Measurements from ENCODE around the gene PDK2. TPM values are rescaled to one million over a fixed set of nuclear protein-coding genes. Genes with fewer than 3 reads are reported as not detected.

Gene PDK2
- total and polyA plus RNA-seq, 9 of the 15 experiments (the other 6 are each of a cell fraction or from before 2014, with no cell fraction given) = 0.03 to 2.5 (median 1.4) TPM

DNA sequence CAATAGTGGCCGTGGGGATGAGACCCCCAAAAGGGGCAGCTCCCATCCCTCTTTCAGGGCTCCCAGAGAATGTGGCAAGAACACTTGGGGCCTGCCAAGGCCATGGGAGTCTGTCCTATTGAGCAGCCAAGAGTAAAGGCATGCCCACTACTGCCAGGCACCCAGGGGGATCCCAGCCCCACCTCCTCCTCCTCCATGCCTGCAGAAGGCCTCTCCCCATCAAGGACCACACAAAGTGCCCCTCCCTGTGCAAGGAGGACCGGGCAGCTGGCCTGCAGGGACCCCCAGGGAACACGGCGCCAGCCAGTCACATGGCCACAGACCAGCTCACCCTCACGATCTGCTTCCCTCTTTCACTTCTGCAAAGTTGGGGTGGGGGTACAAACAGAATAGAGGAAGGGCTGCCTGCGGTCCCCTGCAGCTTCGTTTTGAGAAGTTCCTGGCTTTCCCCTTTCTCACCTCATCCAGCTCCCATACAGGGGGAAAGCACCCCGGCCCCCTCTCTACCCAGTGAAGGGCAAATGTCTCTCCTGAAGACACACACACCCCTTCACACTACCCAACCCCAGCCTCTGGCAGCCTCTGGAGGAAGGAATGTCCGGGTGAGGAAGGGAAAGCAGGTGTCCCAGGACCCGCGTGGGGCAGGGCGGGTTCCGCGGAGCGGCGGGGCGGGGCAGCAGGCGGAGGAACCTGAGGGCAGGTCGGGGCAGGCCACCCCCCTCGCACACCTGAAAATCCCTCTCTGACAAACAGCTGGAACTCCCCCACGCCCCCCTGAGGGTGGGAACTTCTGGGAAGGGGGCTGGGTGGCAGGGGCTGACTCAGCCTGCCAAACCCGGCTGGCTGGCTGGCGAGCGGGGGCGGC, 53.3 kb downstream of the PDK2 start (continued):
- TF ChIP-seq, protein P1, sequence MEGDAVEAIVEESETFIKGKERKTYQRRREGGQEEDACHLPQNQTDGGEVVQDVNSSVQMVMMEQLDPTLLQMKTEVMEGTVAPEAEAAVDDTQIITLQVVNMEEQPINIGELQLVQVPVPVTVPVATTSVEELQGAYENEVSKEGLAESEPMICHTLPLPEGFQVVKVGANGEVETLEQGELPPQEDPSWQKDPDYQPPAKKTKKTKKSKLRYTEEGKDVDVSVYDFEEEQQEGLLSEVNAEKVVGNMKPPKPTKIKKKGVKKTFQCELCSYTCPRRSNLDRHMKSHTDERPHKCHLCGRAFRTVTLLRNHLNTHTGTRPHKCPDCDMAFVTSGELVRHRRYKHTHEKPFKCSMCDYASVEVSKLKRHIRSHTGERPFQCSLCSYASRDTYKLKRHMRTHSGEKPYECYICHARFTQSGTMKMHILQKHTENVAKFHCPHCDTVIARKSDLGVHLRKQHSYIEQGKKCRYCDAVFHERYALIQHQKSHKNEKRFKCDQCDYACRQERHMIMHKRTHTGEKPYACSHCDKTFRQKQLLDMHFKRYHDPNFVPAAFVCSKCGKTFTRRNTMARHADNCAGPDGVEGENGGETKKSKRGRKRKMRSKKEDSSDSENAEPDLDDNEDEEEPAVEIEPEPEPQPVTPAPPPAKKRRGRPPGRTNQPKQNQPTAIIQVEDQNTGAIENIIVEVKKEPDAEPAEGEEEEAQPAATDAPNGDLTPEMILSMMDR (IDR thresholded peaks at IDR 0.05 in 2 of 3, conservative IDR thresholded peaks at IDR 0.05 in 1 of 3; ENCODE audit: insufficient read depth in 2 of 3, low read depth in 1 of 3, low read length in 3 of 3) = no peak
- TF ChIP-seq ZNF77 (CRISPR knock-in tag; IDR thresholded peaks at IDR 0.05) (no peak), HLTF (IDR thresholded peaks at IDR 0.05) (no peak), ZNF165 (CRISPR knock-in tag; IDR thresholded peaks at IDR 0.05; ENCODE audit: borderline replicate concordance) (no peak), ZBTB7A (IDR thresholded peaks at IDR 0.05; ENCODE audit: borderline replicate concordance, control insufficient read depth, low read depth, low read length) (no peak), NFE2L1 (tag; IDR thresholded peaks at IDR 0.05; ENCODE audit: borderline replicate concordance, low read depth) (no peak), KAT2B (IDR thresholded peaks at IDR 0.05; ENCODE audit: low read depth, low read length) (no peak), ZNF384 (IDR thresholded peaks at IDR 0.05; ENCODE audit: low read depth, low read length) (no peak), HMGN3 (IDR thresholded peaks at IDR 0.05; ENCODE audit: borderline replicate concordance, extremely low read depth, insufficient read length, low read depth, low read length) (no peak), FOSL1 (tag; conservative IDR thresholded peaks at IDR 0.05) (no peak), POLR2AphosphoS2 (IDR thresholded peaks at IDR 0.05; ENCODE audit: low read length) (no peak), NELFE (IDR thresholded peaks at IDR 0.05; ENCODE audit: insufficient read depth, insufficient read length) (no peak), ZNF431 (CRISPR knock-in tag; IDR thresholded peaks at IDR 0.05) (no peak)
- TF ChIP-seq, protein P2, sequence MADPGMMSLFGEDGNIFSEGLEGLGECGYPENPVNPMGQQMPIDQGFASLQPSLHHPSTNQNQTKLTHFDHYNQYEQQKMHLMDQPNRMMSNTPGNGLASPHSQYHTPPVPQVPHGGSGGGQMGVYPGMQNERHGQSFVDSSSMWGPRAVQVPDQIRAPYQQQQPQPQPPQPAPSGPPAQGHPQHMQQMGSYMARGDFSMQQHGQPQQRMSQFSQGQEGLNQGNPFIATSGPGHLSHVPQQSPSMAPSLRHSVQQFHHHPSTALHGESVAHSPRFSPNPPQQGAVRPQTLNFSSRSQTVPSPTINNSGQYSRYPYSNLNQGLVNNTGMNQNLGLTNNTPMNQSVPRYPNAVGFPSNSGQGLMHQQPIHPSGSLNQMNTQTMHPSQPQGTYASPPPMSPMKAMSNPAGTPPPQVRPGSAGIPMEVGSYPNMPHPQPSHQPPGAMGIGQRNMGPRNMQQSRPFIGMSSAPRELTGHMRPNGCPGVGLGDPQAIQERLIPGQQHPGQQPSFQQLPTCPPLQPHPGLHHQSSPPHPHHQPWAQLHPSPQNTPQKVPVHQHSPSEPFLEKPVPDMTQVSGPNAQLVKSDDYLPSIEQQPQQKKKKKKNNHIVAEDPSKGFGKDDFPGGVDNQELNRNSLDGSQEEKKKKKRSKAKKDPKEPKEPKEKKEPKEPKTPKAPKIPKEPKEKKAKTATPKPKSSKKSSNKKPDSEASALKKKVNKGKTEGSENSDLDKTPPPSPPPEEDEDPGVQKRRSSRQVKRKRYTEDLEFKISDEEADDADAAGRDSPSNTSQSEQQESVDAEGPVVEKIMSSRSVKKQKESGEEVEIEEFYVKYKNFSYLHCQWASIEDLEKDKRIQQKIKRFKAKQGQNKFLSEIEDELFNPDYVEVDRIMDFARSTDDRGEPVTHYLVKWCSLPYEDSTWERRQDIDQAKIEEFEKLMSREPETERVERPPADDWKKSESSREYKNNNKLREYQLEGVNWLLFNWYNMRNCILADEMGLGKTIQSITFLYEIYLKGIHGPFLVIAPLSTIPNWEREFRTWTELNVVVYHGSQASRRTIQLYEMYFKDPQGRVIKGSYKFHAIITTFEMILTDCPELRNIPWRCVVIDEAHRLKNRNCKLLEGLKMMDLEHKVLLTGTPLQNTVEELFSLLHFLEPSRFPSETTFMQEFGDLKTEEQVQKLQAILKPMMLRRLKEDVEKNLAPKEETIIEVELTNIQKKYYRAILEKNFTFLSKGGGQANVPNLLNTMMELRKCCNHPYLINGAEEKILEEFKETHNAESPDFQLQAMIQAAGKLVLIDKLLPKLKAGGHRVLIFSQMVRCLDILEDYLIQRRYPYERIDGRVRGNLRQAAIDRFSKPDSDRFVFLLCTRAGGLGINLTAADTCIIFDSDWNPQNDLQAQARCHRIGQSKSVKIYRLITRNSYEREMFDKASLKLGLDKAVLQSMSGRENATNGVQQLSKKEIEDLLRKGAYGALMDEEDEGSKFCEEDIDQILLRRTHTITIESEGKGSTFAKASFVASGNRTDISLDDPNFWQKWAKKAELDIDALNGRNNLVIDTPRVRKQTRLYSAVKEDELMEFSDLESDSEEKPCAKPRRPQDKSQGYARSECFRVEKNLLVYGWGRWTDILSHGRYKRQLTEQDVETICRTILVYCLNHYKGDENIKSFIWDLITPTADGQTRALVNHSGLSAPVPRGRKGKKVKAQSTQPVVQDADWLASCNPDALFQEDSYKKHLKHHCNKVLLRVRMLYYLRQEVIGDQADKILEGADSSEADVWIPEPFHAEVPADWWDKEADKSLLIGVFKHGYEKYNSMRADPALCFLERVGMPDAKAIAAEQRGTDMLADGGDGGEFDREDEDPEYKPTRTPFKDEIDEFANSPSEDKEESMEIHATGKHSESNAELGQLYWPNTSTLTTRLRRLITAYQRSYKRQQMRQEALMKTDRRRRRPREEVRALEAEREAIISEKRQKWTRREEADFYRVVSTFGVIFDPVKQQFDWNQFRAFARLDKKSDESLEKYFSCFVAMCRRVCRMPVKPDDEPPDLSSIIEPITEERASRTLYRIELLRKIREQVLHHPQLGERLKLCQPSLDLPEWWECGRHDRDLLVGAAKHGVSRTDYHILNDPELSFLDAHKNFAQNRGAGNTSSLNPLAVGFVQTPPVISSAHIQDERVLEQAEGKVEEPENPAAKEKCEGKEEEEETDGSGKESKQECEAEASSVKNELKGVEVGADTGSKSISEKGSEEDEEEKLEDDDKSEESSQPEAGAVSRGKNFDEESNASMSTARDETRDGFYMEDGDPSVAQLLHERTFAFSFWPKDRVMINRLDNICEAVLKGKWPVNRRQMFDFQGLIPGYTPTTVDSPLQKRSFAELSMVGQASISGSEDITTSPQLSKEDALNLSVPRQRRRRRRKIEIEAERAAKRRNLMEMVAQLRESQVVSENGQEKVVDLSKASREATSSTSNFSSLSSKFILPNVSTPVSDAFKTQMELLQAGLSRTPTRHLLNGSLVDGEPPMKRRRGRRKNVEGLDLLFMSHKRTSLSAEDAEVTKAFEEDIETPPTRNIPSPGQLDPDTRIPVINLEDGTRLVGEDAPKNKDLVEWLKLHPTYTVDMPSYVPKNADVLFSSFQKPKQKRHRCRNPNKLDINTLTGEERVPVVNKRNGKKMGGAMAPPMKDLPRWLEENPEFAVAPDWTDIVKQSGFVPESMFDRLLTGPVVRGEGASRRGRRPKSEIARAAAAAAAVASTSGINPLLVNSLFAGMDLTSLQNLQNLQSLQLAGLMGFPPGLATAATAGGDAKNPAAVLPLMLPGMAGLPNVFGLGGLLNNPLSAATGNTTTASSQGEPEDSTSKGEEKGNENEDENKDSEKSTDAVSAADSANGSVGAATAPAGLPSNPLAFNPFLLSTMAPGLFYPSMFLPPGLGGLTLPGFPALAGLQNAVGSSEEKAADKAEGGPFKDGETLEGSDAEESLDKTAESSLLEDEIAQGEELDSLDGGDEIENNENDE (IDR thresholded peaks at IDR 0.05; ENCODE audit: low read depth, low read length) = no peak

Measured in K562 (cell line).